K562 (cell line): ENCODE measurements around the gene NSF. TPM values are rescaled to one million over a fixed set of nuclear protein-coding genes. Genes with fewer than 3 reads are reported as not detected.
A peak's percentile ranks its signal among the peaks of the same experiment; 100 is the strongest.

Experiments
- ATAC-seq: fragments of 200-7000 bp; cut with Tn5 transposase; 3 replicates; pipeline ENCODE4 v1.9.1; 2020; ENCODE audit warnings: moderate library complexity
- BruUV-seq: library from RNA; stranded (reverse); fragments of 400-500 nt; replicated peaks from 2 replicates; lab custom pipeline; 2021; lab: Mats Ljungman, UMichigan
- CTCF ChIA-PET: fragments of 300-600 bp; formaldehyde crosslinking; extraction: SDS; loops from one replicate; lab custom pipeline; 2021; ENCODE audit warnings: low intra/inter-chr PET ratio; lab: Yijun Ruan, JAX
- POLR2A ChIA-PET: fragments of 300-600, 350-650 bp; sonication (Branson Sonifier 250); formaldehyde crosslinking; extraction: SDS; loops from one replicate; lab custom pipeline; 2021; ENCODE audit warnings: antibody characterized with exemption, inconsistent platforms; lab: Yijun Ruan, JAX
- DNase-seq, 4 experiments: peaks; one replicate each; pipeline versions ENCODE4 v3.0.0 to v3.0.0-alpha.2; 2011 to 2018; ENCODE audit warnings: low spot score in 3 of 4, mixed read lengths in 3 of 4; ENCODE audit errors: extremely low read depth in 1 of 4
- FAIRE-seq: peaks from 2 replicates; lab custom pipeline; 2011; peaks lifted over from hg19 to GRCh38; lab: Jason Lieb, UNC
- H2AFZ ChIP-seq: 2 replicates; pipeline ENCODE4 v1.6.0; 2011; ENCODE audit warnings: low read depth, low read length, control low read depth, inconsistent platforms
- H3K27ac ChIP-seq: fragments of 200-600 bp; 3 replicates; pipeline ENCODE4 v1.8.0; 2011; ENCODE audit warnings: low read depth, mild to moderate bottlenecking, control low read depth, inconsistent platforms, low read length, moderate library complexity, mixed read lengths; ENCODE audit errors: extremely low read depth
- H3K27me3 ChIP-seq, 2 experiments: fragments of 300-600 bp in 1 of 2; 2 replicates in 1 of 2; 3 replicates in 1 of 2; pipeline versions ENCODE4 v1.6.0 to v1.8.0; 2011; ENCODE audit warnings: inconsistent platforms in 2 of 2, low read length in 2 of 2, mild to moderate bottlenecking in 1 of 2, mixed read lengths in 1 of 2, moderate library complexity in 1 of 2; ENCODE audit not compliant: control insufficient read depth in 2 of 2, insufficient read depth in 2 of 2
- H3K36me3 ChIP-seq: fragments of 300-600 bp; 3 replicates; pipeline ENCODE4 v1.8.0; 2011; ENCODE audit warnings: mild to moderate bottlenecking, low read length, inconsistent platforms; ENCODE audit not compliant: control insufficient read depth, insufficient read depth
- H3K4me1 ChIP-seq, 2 experiments: fragments of 200-600 bp in 1 of 2; replicated peaks in 1 of 2; 2 replicates in 1 of 2; 3 replicates in 1 of 2; pipeline versions ENCODE4 v1.5.1 to v1.8.0; 2011; ENCODE audit warnings: inconsistent platforms in 2 of 2, low read length in 2 of 2, mild to moderate bottlenecking in 1 of 2, mixed read lengths in 1 of 2, moderate library complexity in 1 of 2; ENCODE audit not compliant: control insufficient read depth in 2 of 2, insufficient read depth in 2 of 2
- H3K4me2 ChIP-seq: 2 replicates; pipeline ENCODE4 v1.6.1; 2011; ENCODE audit warnings: low read length, control low read depth, inconsistent platforms, mixed read lengths; ENCODE audit not compliant: insufficient read depth
- H3K4me3 ChIP-seq: fragments of 200-600 bp; sonication (generic), shearing (Covaris generic); 2 replicates; pipeline ENCODE4 v1.5.1; 2016; ENCODE audit warnings: control low read depth, inconsistent platforms
- H3K79me2 ChIP-seq: fragments of 200-600 bp; 3 replicates; pipeline ENCODE4 v1.8.0; 2011; ENCODE audit warnings: low read length, inconsistent platforms; ENCODE audit not compliant: control insufficient read depth, insufficient read depth
- H3K9ac ChIP-seq, 2 experiments: 2 replicates each; pipeline versions ENCODE4 v1.6.0 to v1.6.1; 2011; ENCODE audit warnings: low read depth in 2 of 2, low read length in 2 of 2, control low read depth in 1 of 2, inconsistent platforms in 1 of 2, mild to moderate bottlenecking in 1 of 2, mixed read lengths in 1 of 2; ENCODE audit not compliant: insufficient read depth in 1 of 2
- H3K9me1 ChIP-seq: one replicate; pipeline ENCODE4 v1.6.0; 2011; ENCODE audit warnings: inconsistent platforms, mild to moderate bottlenecking, low read length, moderate library complexity; ENCODE audit not compliant: control insufficient read depth, insufficient read depth
- H3K9me3 ChIP-seq: replicated peaks from 2 replicates; pipeline ENCODE4 v1.5.1; 2011; ENCODE audit warnings: low read depth, low read length, inconsistent platforms; ENCODE audit not compliant: control insufficient read depth, insufficient read depth
- H4K20me1 ChIP-seq: replicated peaks from 2 replicates; pipeline ENCODE4 v1.6.1; 2011; ENCODE audit warnings: low read length, inconsistent platforms, mixed read lengths; ENCODE audit not compliant: control insufficient read depth, insufficient read depth
- ATF3 ChIP-seq, 2 experiments: fragments of 450-650 bp in 1 of 2; sonication (generic) in 1 of 2; formaldehyde crosslinking in 1 of 2; IDR thresholded peaks in 1 of 2; conservative IDR thresholded peaks in 1 of 2; 2 replicates each; pipeline versions ENCODE4 v1.6.1 to v1.8.1; 2016 to 2023; ENCODE audit warnings: mild to moderate bottlenecking in 2 of 2, moderate library complexity in 2 of 2, inconsistent platforms in 1 of 2, missing genetic modification reagents in 1 of 2
- CTBP1 ChIP-seq: fragments of 450-650 bp; IDR thresholded peaks from 2 replicates; pipeline ENCODE4 v1.6.1; 2016; ENCODE audit warnings: borderline replicate concordance
- DPF2 ChIP-seq: fragments of 450-650 bp; IDR thresholded peaks from 2 replicates; pipeline ENCODE4 v1.6.1; 2016
- EGR1 ChIP-seq: fragments of 450-650 bp; conservative IDR thresholded peaks from 2 replicates; pipeline ENCODE4 v1.6.1; 2017; ENCODE audit warnings: mild to moderate bottlenecking
- FOSL1 ChIP-seq: fragments of 200-800 bp; sonication (Bioruptor generic); conservative IDR thresholded peaks from 2 replicates; pipeline ENCODE4 v1.6.1; 2016; ENCODE audit warnings: missing genetic modification characterization, missing compliant biosample characterization
- JUND ChIP-seq, 2 experiments: IDR thresholded peaks; 2 replicates in 1 of 2; 3 replicates in 1 of 2; pipeline ENCODE4 v1.6.1; 2011; ENCODE audit warnings: borderline replicate concordance in 2 of 2, low read depth in 2 of 2, low read length in 2 of 2, improper control_type of control experiment in 1 of 2, missing biosample characterization in 1 of 2, missing genetic modification characterization in 1 of 2, missing genetic modification reagents in 1 of 2
- MAX ChIP-seq: sonication (generic); formaldehyde crosslinking; IDR thresholded peaks from 2 replicates; pipeline ENCODE4 v1.9.0; 2022; ENCODE audit warnings: mild to moderate bottlenecking, missing genetic modification reagents
- NRF1 ChIP-seq, 2 experiments: fragments of 450-650 bp; IDR thresholded peaks in 1 of 2; conservative IDR thresholded peaks in 1 of 2; 2 replicates each; pipeline ENCODE4 v1.6.1; 2014; ENCODE audit warnings: mild to moderate bottlenecking in 2 of 2
- PRDM10 ChIP-seq: fragments of 450-650 bp; IDR thresholded peaks from 2 replicates; pipeline ENCODE4 v1.6.1; 2018; ENCODE audit not compliant: partially characterized antibody
- THAP12 ChIP-seq: fragments of 250-450 bp; sonication (Bioruptor Pico); IDR thresholded peaks from 2 replicates; pipeline ENCODE4 v1.9.0; 2021; ENCODE audit warnings: mild to moderate bottlenecking, inconsistent platforms
- WGBS: fragments of 100-300 bp; shearing (Covaris generic); methylation state at CpG from one replicate; pipeline ENCODE4 v1.1.6; 2016; ENCODE audit warnings: low coverage, mixed read lengths; ENCODE audit not compliant: insufficient coverage; ENCODE audit errors: missing lambda C conversion rate; 5-methylcytosine and 5-hydroxymethylcytosine counted together
- in situ Hi-C: fragments of 300-500 bp; cut with MboI; formaldehyde crosslinking; loops from 4 replicates; pipeline ENCODE4 v1.15.0; 2018; ENCODE audit warnings: inconsistent platforms, mixed read lengths
- intact Hi-C: fragments of 100-400 bp; cut with micrococcal nuclease; formaldehyde crosslinking; loops from 2 replicates; pipeline ENCODE4 v1.14.2; 2022
- polyA plus RNA-seq, 8 experiments: library from polyadenylated mRNA; depleted of rRNA in 4 of 8; stranded (reverse) in 5 of 8; unstranded in 3 of 8; fragments of >200 nt; fragmentation: Nextera tagmentation in 2 of 8; fragmentation: Illumina TruSeq in 1 of 8; extraction: Ambion mirVana in 2 of 8; extraction: Trizol in 1 of 8; gene quantifications; 2 replicates each; pipeline versions ENCODE4 v1.2.1 to v1.2.3, GENCODE V29; 2011 to 2014; ENCODE audit warnings: inconsistent platforms in 1 of 8, missing spikeins in 1 of 8
- total RNA-seq, 7 experiments: library from RNA; depleted of rRNA in 6 of 7; stranded (reverse); fragments of >200 nt in 6 of 7; fragmentation: Illumina TruSeq in 2 of 7; extraction: Trizol in 2 of 7; gene quantifications; 2 replicates each; pipeline versions ENCODE4 v1.2.1 to v1.2.3, GENCODE V29; 2011 to 2021; ENCODE audit warnings: low replicate concordance in 1 of 7

The NSF gene
- total and polyA plus RNA-seq, 9 of the 15 experiments (the other 6 are each of a cell fraction or from before 2014, with no cell fraction given): 16.7 to 39.8 (median 36.7) TPM

- Histone ChIP-seq H3K4me3 (no peak overlapping the region), H3K27ac (peak overlapping the region; percentile 43; the same call in 2 of the 3 replicates), H3K4me1 (peaks cover 33 to 65% of the 10 kb centered on the region in 2 experiments; a peak in 4 of 5 replicates), H3K27me3 (no peaks in the 10 kb centered on the region), H4K20me1 (no peaks in the 10 kb centered on the region), H3K36me3 (no peaks in the 10 kb centered on the region), H3K9me1 (no peaks in the 10 kb centered on the region), H2AFZ (peak overlapping the region; percentile 79), H3K9me3 (no peaks in the 10 kb centered on the region), H3K9ac (peak overlapping the region in 1 of 2 experiments; percentile 11; a peak in 3 of 4 replicates), H3K4me2 (peak overlapping the region; percentile 6; the same call in 1 of the 2 replicates), H3K79me2 (peaks cover 7% of the 10 kb centered on the region; the same call in 2 of the 3 replicates)
- ATAC-seq (no peak), DNase-seq (peak in 1 of 4 experiments; percentile 55), FAIRE-seq (peak; percentile 77)
- in situ Hi-C loops: loop anchor here (25.0 kb wide), 1 partner anchor 337 kb away; no protein-coding TSS in a partner anchor
- BruUV-seq: no TSS peak
- POLR2A ChIA-PET: interaction anchor here (0.6 to 2.5 kb wide), 4 partner anchors 9 to 414 kb away, joined by 3 to 7 read pairs (median 4); no protein-coding TSS in a partner anchor
- intact Hi-C loops: no loop called here
- 75% methylated on average over 10 of the region's 10 CpGs for WGBS
- CTCF ChIA-PET: no interaction called here
- no peak for TF ChIP-seq THAP12 (CRISPR knock-in tag)
- 0 out of 2 replicates have a peak, but pooled peaks have one; percentile 13 for TF ChIP-seq FOSL1 (tag)
- TF ChIP-seq ATF3 (IDR thresholded peaks at IDR 0.05): peak; percentile 40; the same call in 1 of the 2 replicates
- no peak for TF ChIP-seq ATF3 (CRISPR knock-in tag; conservative IDR thresholded peaks at IDR 0.05)
- peak; percentile 25; the same call in 1 of the 2 replicates for TF ChIP-seq CTBP1
- 0 out of 2 replicates have a peak, but pooled peaks have one; percentile 23 for TF ChIP-seq DPF2
- 0 out of 2 replicates have a peak, but pooled peaks have one; percentile 5 for TF ChIP-seq JUND (IDR thresholded peaks at IDR 0.05; ENCODE audit: borderline replicate concordance, low read depth, low read length)
- TF ChIP-seq JUND (tag; IDR thresholded peaks at IDR 0.05; ENCODE audit: borderline replicate concordance, low read depth, low read length): no peak
- TF ChIP-seq PRDM10: peak; percentile 89
- peak in 1 of 2 experiments; percentile 30; a peak in 2 of 4 replicates for TF ChIP-seq NRF1 (conservative IDR thresholded peaks at IDR 0.05 in 1 of 2, IDR thresholded peaks at IDR 0.05 in 1 of 2)
- TF ChIP-seq MAX: peak; percentile 40; the same call in 1 of the 2 replicates
- TF ChIP-seq EGR1: no peak
Observed at GRCh38 chr17:46774108-46774737, 183.8 kb downstream of the NSF start.
